Activated CD8-positive, alpha-beta memory T cell treated with anti-CD3 and anti-CD28 coated beads, Interleukin-2, amount 50 U/mL, for 1 hour (primary cell): Measurements from ENCODE around the gene HOXB3.

Experiments used
- DNase-seq: peaks from one replicate; pipeline ENCODE4 v3.0.0-alpha.2; 2020; ENCODE audit errors: extremely low read depth

Gene HOXB3

GRCh38 chr17:48556576-48557401 is 33.3 kb downstream of the HOXB3 start:
- no peak for DNase-seq

- DNase-seq = no peak
These were observed 33.8 kb downstream of the HOXB3 start for GRCh38 chr17:48556229-48556575.

GRCh38 chr17:48555258-48556228 is 34.5 kb downstream of the HOXB3 start:
- DNase-seq = no peak

GRCh38 chr17:48554412-48555257 is 35.4 kb downstream of the HOXB3 start:
- DNase-seq = no peak

GRCh38 chr17:48553826-48554225 is 36.2 kb downstream of the HOXB3 start:
- DNase-seq = no peak

GRCh38 chr17:48553190-48553547 is 36.9 kb downstream of the HOXB3 start:
- no peak for DNase-seq

GRCh38 chr17:48552466-48553189 is 37.4 kb downstream of the HOXB3 start:
- DNase-seq = no peak

GRCh38 chr17:48551596-48552465 is 38.2 kb downstream of the HOXB3 start:
- no peak for DNase-seq

GRCh38 chr17:48551214-48551555 is 38.9 kb downstream of the HOXB3 start:
- DNase-seq = no peak

- no peak for DNase-seq
These were observed 39.4 kb downstream of the HOXB3 start for GRCh38 chr17:48550502-48551213.

- DNase-seq = no peak
These were observed 40.0 kb downstream of the HOXB3 start for GRCh38 chr17:48549914-48550501.

- no peak for DNase-seq
These were observed 40.8 kb downstream of the HOXB3 start for GRCh38 chr17:48549281-48549630.

GRCh38 chr17:48548523-48549280 is 41.3 kb downstream of the HOXB3 start:
- DNase-seq = no peak

- DNase-seq = no peak
These were observed 42.1 kb downstream of the HOXB3 start for GRCh38 chr17:48547808-48548522.

- DNase-seq = no peak
These were observed 42.9 kb downstream of the HOXB3 start for GRCh38 chr17:48546924-48547807.

- no peak for DNase-seq
These were observed 43.7 kb downstream of the HOXB3 start for GRCh38 chr17:48546137-48546923.
